CD4-positive, alpha-beta T cell treated with Interleukin-15 for 1 hour (primary cell): ENCODE measurements around the gene POU2F1.
A peak's percentile ranks its signal among the peaks of the same experiment; 100 is the strongest.

Experiments
- DNase-seq: peaks from one replicate; pipeline ENCODE4 v3.0.0-alpha.2; 2020

Gene POU2F1

DNA sequence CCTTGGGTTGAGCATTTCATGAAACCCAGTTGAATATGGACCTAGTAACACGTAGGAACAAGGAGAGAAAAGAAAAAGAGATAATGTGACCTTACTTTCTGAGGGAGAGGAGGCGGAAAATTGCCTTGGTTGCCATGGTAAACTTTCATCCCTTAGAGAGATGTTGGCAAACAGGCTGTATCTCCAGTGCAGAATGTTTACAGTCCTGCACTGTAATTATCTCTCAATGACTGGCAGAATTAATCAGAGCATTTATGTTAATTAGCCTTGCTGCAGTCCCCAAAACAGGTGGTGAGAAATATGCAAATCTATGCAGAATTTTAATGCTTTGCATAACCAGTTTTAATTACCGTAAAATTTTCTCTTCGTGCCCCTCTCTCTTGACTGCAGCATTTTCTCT, 150.3 kb downstream of the POU2F1 start:
- no peak for DNase-seq

- DNase-seq, result no peak
Observed at GRCh38 chr1:167373398-167373797, 152.7 kb downstream of the POU2F1 start.

- DNase-seq, result no peak
Observed at GRCh38 chr1:167373986-167374385, 153.3 kb downstream of the POU2F1 start.

GRCh38 chr1:167375949-167376348, 155.3 kb downstream of the POU2F1 start:
- DNase-seq, result no peak

DNA sequence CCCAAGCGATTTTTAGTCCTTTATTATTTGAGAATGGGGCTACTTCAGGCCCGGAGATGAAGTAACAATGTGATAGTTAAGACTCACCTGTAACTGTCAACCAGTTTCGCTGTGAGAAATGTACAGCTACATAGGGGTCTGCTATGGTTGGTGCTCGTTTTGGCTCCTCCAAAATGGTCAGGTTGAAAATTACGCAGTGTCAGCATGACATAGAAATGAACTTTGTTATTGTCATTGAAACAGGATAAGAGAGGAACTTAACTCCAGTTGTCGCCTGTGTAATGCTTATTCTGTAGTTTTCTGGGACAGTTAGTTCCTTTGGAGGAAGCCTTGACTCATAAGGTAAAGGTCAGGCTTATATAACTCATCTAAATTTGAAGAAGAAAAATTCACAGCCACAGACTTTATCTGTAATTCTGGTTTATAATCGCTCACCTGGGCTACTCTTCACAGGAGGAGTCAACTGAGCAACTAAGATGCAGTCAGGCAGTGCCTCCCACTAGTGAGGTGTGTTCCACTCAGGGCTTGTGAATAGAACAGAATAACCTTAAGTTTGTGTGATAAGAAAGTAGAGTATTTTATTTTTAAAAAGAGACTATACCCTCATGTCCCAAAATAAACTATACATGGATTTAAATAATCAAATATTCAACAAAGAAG, 166.7 kb downstream of the POU2F1 start:
- no peak for DNase-seq

DNA sequence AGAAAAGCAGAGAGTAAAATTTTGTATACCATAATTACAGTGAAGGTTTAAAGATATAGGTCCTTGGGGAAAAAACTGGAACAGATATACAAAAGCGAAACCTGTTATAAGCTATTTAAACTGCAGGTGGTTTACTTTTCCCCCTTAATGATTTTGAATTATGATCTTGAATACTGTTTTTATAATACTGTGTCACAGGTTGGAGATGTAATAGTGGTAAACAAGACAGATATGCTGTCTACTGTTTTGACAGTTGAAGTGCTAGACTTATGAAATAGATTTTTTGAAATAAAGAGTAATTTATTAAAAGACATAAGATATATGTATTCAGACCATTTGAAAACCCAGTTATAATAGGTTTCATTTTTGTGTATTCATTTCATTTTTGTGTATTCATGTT, 168.3 kb downstream of the POU2F1 start:
- no peak for DNase-seq

- DNase-seq, result no peak
Observed at GRCh38 chr1:167392200-167392696, 171.6 kb downstream of the POU2F1 start.

- DNase-seq, result no peak
Observed at GRCh38 chr1:167400359-167400953, 179.8 kb downstream of the POU2F1 start.

- DNase-seq, result peak; percentile 58
Observed at GRCh38 chr1:167401260-167401873, 180.7 kb downstream of the POU2F1 start.

DNA sequence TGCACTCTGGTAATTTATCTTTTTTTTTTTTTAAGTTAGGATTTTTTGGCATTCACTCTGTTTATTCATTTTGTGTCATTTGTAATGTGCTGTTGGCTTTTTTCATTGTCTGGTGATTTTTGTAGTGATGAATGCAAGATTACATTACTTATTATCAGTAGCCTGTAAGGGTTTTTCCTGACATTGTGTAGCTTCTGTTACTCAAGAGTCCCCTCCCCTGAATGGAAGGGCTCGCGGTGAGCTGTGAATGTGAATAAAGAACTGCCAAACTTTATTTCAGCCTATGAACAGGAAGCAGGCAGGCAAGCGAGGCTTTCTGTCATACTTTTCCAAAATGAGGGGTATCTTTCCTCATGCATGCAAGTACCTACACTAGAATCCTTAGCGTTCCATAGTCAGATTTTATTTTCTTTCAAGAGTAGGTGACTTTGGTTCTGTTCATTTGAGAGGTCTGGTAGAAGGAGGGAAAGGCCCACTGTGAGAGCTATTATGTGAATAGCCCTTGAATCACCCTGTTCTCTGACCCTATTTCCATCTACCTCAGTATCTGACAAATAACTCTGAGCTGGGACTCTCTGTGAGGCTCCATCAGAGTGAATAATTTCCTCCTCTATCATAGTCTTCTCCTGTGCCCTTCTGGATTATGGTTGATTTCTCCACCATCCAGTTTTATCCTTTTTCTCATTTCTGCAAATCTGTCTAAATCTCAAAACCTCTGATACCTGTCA, 183.6 kb downstream of the POU2F1 start:
- DNase-seq, result no peak

GRCh38 chr1:167404908-167405307, 184.2 kb downstream of the POU2F1 start:
- DNase-seq, result no peak

- DNase-seq, result no peak
Observed at GRCh38 chr1:167408355-167408754, 187.7 kb downstream of the POU2F1 start.

- DNase-seq, result no peak
Observed at GRCh38 chr1:167409183-167409582, 188.5 kb downstream of the POU2F1 start.

DNA sequence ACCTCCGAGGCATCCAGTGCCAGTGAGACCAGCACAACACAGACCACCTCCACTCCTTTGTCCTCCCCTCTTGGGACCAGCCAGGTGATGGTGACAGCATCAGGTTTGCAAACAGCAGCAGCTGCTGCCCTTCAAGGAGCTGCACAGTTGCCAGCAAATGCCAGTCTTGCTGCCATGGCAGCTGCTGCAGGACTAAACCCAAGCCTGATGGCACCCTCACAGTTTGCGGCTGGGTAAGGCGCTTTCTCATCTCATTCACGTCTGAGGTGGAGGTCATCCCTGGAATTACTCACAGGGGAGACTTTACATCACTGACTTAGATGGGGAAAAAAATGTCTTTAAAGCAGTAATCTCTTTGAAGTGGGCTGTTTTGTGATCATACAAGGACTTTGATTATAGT, 191.4 kb downstream of the POU2F1 start:
- no peak for DNase-seq

DNA sequence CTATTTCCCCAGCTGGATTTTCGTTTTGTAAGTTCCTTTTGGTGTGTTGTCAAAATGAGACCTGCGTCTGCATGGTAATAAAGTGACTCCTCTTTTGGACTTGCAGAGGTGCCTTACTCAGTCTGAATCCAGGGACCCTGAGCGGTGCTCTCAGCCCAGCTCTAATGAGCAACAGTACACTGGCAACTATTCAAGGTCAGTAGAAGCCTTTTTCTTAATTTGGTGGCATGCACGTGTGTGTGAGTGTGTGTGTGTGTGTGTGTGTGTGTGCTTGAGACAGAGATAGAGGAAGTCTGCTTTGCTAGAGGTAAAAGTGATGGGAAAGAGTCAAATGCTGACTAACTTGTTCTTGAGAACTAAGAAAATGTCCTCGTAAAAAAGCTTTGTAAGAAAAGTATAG, 192.2 kb downstream of the POU2F1 start:
- DNase-seq, result no peak

DNA sequence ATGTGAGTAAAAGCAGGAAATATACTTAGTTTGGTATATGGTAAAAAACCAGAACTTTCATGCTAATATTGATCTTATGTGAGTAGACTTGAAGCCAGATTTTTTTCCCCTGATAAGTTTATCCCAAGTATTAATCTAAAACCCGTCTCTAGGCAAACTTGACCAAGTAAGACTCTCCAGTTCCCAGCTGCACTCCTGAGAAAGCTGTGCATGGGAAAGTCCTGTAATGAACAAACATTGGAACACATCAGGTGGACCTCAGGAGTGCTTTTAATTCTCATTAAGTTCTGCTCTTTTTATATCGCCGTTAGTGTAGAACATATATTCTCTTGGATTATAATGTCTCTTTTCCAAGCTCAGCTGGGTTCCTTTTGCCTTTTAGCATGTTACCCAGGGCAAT, 192.6 kb downstream of the POU2F1 start:
- DNase-seq, result no peak

- no peak for DNase-seq
Observed at GRCh38 chr1:167416506-167416905, 195.8 kb downstream of the POU2F1 start.

DNA sequence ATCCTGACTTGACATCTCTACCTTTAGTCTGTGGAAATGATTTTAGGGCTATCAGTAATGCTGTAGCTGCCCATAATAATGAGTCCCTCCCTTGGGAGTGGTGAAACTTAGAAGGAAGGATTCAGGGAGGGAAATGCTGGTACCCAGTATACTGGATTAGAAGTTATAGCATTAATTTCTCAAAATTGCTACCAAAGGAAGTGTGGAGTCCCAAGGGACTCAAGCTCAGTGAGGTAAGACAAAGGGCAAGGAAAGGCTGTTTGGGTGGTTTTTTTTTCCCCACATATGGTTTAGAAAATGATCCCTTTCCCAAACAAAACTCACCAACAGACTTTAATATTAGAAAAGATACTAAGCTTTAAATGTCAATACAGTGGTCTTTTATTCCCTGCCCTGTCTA, 197.7 kb downstream of the POU2F1 start:
- DNase-seq, result no peak

- DNase-seq, result no peak
Observed at GRCh38 chr1:167419245-167419644, 198.6 kb downstream of the POU2F1 start.

GRCh38 chr1:167420510-167420909, 199.8 kb downstream of the POU2F1 start:
- no peak for DNase-seq

DNA sequence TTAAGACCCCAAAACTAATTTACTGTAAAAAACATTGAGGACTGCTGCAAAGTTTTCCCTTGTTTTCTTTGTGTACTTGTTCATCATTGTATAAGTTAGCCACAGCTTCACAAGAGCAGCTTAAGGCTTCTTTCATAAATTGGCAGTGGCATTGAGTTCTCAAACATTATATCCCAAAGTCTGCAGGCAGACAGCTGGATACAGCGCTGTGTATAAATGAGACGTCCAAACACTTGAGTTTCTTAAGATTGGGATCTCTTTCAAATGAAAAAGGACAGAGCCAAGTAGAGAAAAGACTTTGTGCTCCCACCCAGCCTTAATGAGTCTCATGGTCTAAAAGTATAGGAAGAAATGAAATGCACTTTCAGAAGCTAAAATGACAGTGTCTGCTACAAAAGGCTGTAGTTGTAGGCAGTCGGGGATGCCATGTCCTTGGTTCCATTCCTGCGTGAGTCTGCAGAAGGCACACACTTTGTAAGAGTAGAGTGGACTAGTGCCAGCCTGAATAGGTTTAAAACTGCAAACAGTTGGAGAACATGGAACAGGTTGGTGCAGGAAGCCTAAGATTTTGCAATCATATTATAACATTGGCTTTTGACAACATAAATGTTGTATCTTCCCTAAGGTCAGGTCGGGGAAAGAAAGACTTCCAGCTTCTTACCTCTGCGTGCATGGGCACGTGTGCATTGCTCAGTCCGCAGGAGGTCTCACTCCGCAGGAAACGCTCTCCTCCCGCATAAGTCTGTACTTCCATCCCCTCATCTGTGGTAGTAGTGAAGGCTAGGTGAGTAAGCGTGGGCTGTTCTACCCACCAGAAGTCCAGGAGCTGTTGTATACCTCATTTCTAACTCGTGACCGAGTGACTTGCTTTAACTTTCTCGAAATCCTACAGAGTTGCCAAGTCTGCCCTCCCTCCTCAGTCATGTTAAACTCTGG, 203.3 kb downstream of the POU2F1 start:
- no peak for DNase-seq

DNA sequence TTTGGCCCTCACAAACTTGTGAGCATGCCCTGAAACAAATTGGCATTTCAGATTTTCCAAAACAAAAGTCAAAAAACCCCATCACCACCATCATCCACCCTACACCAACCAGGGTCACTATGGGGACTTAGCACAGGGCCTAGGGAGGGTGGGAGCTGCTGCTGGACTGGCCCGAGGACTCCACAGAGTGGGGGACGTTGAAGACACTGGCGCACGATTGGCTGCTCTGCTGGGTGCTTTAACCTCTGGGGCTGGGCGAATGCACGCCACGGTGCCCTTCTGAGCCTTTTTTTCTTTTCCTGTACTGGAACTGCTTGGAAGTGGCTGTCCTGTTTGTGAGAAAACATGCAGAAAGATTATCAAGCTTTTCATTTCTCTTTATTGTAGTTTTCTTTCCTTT, 204.8 kb downstream of the POU2F1 start:
- no peak for DNase-seq

GRCh38 chr1:167426716-167427115, 206.0 kb downstream of the POU2F1 start:
- DNase-seq, result no peak
